HEK293T (cell line): ENCODE data around the gene PIGU.
A peak's percentile ranks its signal among the peaks of the same experiment; 100 is the strongest.
"Not testable (repeated sequence)": the region's sequence is repeated elsewhere in the genome, so short reads cannot be mapped to it uniquely, and the experiment has no call there.

Source experiments
- CTCF ChIA-PET: fragments of 350-600 bp; formaldehyde crosslinking; extraction: SDS; loops from one replicate; lab custom pipeline; 2021; ENCODE audit warnings: antibody characterized with exemption, inconsistent platforms; lab: Yijun Ruan, JAX
- POLR2A ChIA-PET: fragments of 350-600 bp; formaldehyde crosslinking; extraction: SDS; loops from one replicate; lab custom pipeline; 2020; ENCODE audit warnings: antibody characterized with exemption, inconsistent platforms; lab: Yijun Ruan, JAX
- DNase-seq: peaks from one replicate; pipeline ENCODE4 v3.0.0; 2012; ENCODE audit warnings: mixed read lengths; ENCODE audit errors: extremely low spot score
- ARNT ChIP-seq: fragments of 450-650 bp; IDR thresholded peaks from 2 replicates; pipeline ENCODE4 v1.6.1; 2017; ENCODE audit warnings: mild to moderate bottlenecking
- BHLHE40 ChIP-seq: fragments of 450-650 bp; IDR thresholded peaks from 2 replicates; pipeline ENCODE4 v1.6.1; 2016; ENCODE audit warnings: mild to moderate bottlenecking, moderate library complexity, borderline replicate concordance
- CTBP1 ChIP-seq: fragments of 450-650 bp; IDR thresholded peaks from 2 replicates; pipeline ENCODE4 v1.6.1; 2016; ENCODE audit warnings: borderline replicate concordance
- ELF4 ChIP-seq: fragments of 450-650 bp; IDR thresholded peaks from 2 replicates; pipeline ENCODE4 v1.6.1; 2017; ENCODE audit warnings: antibody characterized with exemption
- FOXA1 ChIP-seq: fragments of 450-650 bp; IDR thresholded peaks from 2 replicates; pipeline ENCODE4 v1.6.1; 2016; ENCODE audit warnings: mild to moderate bottlenecking
- FOXK2 ChIP-seq: fragments of 450-650 bp; IDR thresholded peaks from 2 replicates; pipeline ENCODE4 v1.6.1; 2016; ENCODE audit warnings: mild to moderate bottlenecking
- FOXM1 ChIP-seq: fragments of 450-650 bp; IDR thresholded peaks from 2 replicates; pipeline ENCODE4 v1.6.1; 2017; ENCODE audit warnings: mild to moderate bottlenecking, borderline replicate concordance
- HDGF ChIP-seq: fragments of 450-650 bp; IDR thresholded peaks from 2 replicates; pipeline ENCODE4 v1.6.1; 2017; ENCODE audit warnings: antibody characterized with exemption, borderline replicate concordance
- L3MBTL2 ChIP-seq: fragments of 450-650 bp; conservative IDR thresholded peaks from 2 replicates; pipeline ENCODE4 v1.6.1; 2016; ENCODE audit warnings: mild to moderate bottlenecking
- LEF1 ChIP-seq: fragments of 450-650 bp; IDR thresholded peaks from 2 replicates; pipeline ENCODE4 v1.6.1; 2017; ENCODE audit warnings: mild to moderate bottlenecking, borderline replicate concordance
- NFRKB ChIP-seq: fragments of 450-650 bp; IDR thresholded peaks from 2 replicates; pipeline ENCODE4 v1.6.1; 2016; ENCODE audit warnings: mild to moderate bottlenecking, moderate library complexity
- PKNOX1 ChIP-seq: fragments of 450-650 bp; IDR thresholded peaks from 2 replicates; pipeline ENCODE4 v1.6.1; 2016
- SP1 ChIP-seq: fragments of 450-650 bp; IDR thresholded peaks from 2 replicates; pipeline ENCODE4 v1.6.1; 2017
- SUZ12 ChIP-seq: fragments of 450-650 bp; IDR thresholded peaks from 2 replicates; pipeline ENCODE4 v1.6.1; 2016; ENCODE audit warnings: mild to moderate bottlenecking
- TARDBP ChIP-seq: fragments of 450-650 bp; IDR thresholded peaks from 2 replicates; pipeline ENCODE4 v1.6.1; 2016
- ZNF384 ChIP-seq: fragments of 450-650 bp; IDR thresholded peaks from 2 replicates; pipeline ENCODE4 v1.6.1; 2016

Gene PIGU

GRCh38 chr20:34676642-34677373, at the start of gene PIGU:
Gene PIGU (minus strand): TSS chr20:34677092. CDS start chr20:34677085, 7 bp downstream.
- ChIA-PET POLR2A (interaction anchor here (0.8 to 1.5 kb wide), 7 partner anchors 10 to 94 kb away, joined by 3 to 6 read pairs (median 4); partner anchors contain the start of gene TP53INP2), CTCF (interaction anchor here (0.6 kb wide), 1 partner anchor 154 kb away, joined by 5 read pairs; no protein-coding TSS in a partner anchor)
- TF ChIP-seq L3MBTL2: 0 out of 2 replicates have a peak, but pooled peaks have one; percentile 19
- TF ChIP-seq FOXK2: no peak
- DNase-seq: peak; percentile 92

- no peak for TF ChIP-seq HDGF
- TF ChIP-seq FOXK2: no peak
- no peak for TF ChIP-seq ARNT
- no peak for TF ChIP-seq LEF1
- no peak for TF ChIP-seq BHLHE40
- no peak for TF ChIP-seq CTBP1
- TF ChIP-seq ZNF384: no peak
- no peak for TF ChIP-seq L3MBTL2
- TF ChIP-seq SP1: no peak
- TF ChIP-seq SUZ12: no peak
- TF ChIP-seq NFRKB: no peak
- no peak for TF ChIP-seq FOXA1
- TF ChIP-seq ELF4: no peak
- no peak for TF ChIP-seq PKNOX1
- TF ChIP-seq TARDBP: no peak
- no peak for TF ChIP-seq FOXM1
- ChIA-PET CTCF (interaction anchor here (0.6 kb wide), 1 partner anchor 9 kb away, joined by 3 read pairs; no protein-coding TSS in a partner anchor), POLR2A (no interaction called here)
- DNase-seq: no peak
Measured at GRCh38 chr20:34724172-34724571, 47.3 kb upstream of the PIGU start.

- CTCF ChIA-PET: interaction anchor here (0.7 kb wide), 3 partner anchors 12 to 539 kb away, joined by 3 to 5 read pairs (median 3); no protein-coding TSS in a partner anchor
- DNase-seq, POLR2A ChIA-PET: not testable (repeated sequence)
Measured at GRCh38 chr20:34722560-34722959, 45.7 kb upstream of the PIGU start.

- ChIA-PET POLR2A (no interaction called here), CTCF (no interaction called here)
- no peak for DNase-seq
- TF ChIP-seq SUZ12 (no peak), LEF1 (no peak), FOXM1 (no peak), FOXK2 (no peak), SP1 (no peak), ARNT (no peak), BHLHE40 (no peak), ZNF384 (no peak), ELF4 (no peak), FOXA1 (no peak), CTBP1 (no peak), NFRKB (no peak), PKNOX1 (no peak), HDGF (no peak)
Measured at GRCh38 chr20:34720266-34720665, 43.4 kb upstream of the PIGU start.

GRCh38 chr20:34719242-34720017, 42.5 kb upstream of the PIGU start:
- DNase-seq, POLR2A ChIA-PET, CTCF ChIA-PET: not testable (repeated sequence)

GRCh38 chr20:34717230-34718095, 40.6 kb upstream of the PIGU start:
- no peak for DNase-seq
- POLR2A ChIA-PET: no interaction called here
- CTCF ChIA-PET: no interaction called here
- no peak for TF ChIP-seq LEF1
- no peak for TF ChIP-seq ZNF384
- no peak for TF ChIP-seq SP1
- TF ChIP-seq BHLHE40: no peak
- TF ChIP-seq FOXK2: no peak
- TF ChIP-seq SUZ12: no peak
- TF ChIP-seq L3MBTL2: no peak
- TF ChIP-seq NFRKB: no peak
- no peak for TF ChIP-seq TARDBP
- no peak for TF ChIP-seq PKNOX1
- no peak for TF ChIP-seq FOXM1
- TF ChIP-seq ELF4: no peak
- no peak for TF ChIP-seq HDGF
- TF ChIP-seq ARNT: no peak
- no peak for TF ChIP-seq CTBP1
- TF ChIP-seq FOXA1: no peak
